Heart right ventricle (tissue), 16 donors: ENCODE data around the gene FBXO10. TPM values are rescaled to one million over a fixed set of nuclear protein-coding genes. Genes with fewer than 3 reads are reported as not detected.

Experiments used
- ATAC-seq, 8 donors: fragments of 200-7000 bp; cut with Tn5 transposase; one replicate each; pipeline ENCODE4 v1.9.1; 2020; ENCODE audit warnings: mild to moderate bottlenecking in 8 of 8, moderate library complexity in 8 of 8, moderate number of reproducible peaks in 1 of 8
- DNase-seq, 2 donors: peaks; one replicate each; pipeline ENCODE4 v3.0.0-alpha.2; 2020
- H3K27ac ChIP-seq, 10 donors: fragments of 200-600 bp; sonication (generic) in 2 of 10; one replicate each; pipeline versions ENCODE4 v1.5.0 to v1.8.0; 2020 to 2022; ENCODE audit warnings: mild to moderate bottlenecking in 3 of 10
- H3K27me3 ChIP-seq, 7 donors: fragments of 200-600 bp; one replicate each; pipeline ENCODE4 v1.8.0; 2021 to 2022; ENCODE audit warnings: mild to moderate bottlenecking in 2 of 7
- H3K36me3 ChIP-seq, 9 donors: fragments of 200-600 bp; sonication (generic) in 1 of 9; one replicate each; pipeline versions ENCODE4 v1.5.0 to v1.8.0; 2020 to 2022; ENCODE audit warnings: mild to moderate bottlenecking in 2 of 9
- H3K4me1 ChIP-seq, 9 donors: fragments of 200-600 bp; sonication (generic) in 1 of 9; one replicate each; pipeline versions ENCODE4 v1.5.0 to v1.8.0; 2020 to 2022; ENCODE audit warnings: mild to moderate bottlenecking in 4 of 9
- H3K4me3 ChIP-seq, 10 donors: fragments of 200-600 bp; sonication (generic) in 2 of 10; one replicate each; pipeline versions ENCODE4 v1.5.0 to v1.8.0; 2020 to 2022; ENCODE audit warnings: mild to moderate bottlenecking in 7 of 10, moderate library complexity in 2 of 10
- H3K9me3 ChIP-seq, 11 donors: fragments of 200-600 bp in 10 of 11; sonication (generic) in 2 of 11; one replicate each; pipeline versions ENCODE4 v1.5.0 to v1.8.0; 2013 to 2022; ENCODE audit warnings: mild to moderate bottlenecking in 2 of 11, control low read depth in 1 of 11, moderate library complexity in 1 of 11
- WGBS, 2 donors: extraction: QIAGEN DNeasy Blood & Tissue Kit; methylation state at CpG; one replicate each; pipeline ENCODE4 v1.1.7; 2013; ENCODE audit warnings: inconsistent platforms in 1 of 2; 5-methylcytosine and 5-hydroxymethylcytosine counted together
- intact Hi-C, 10 donors: fragments of 100-400 bp; cut with DNase I; formaldehyde crosslinking; loops; one replicate each; pipeline versions ENCODE4 v1.11.1 to v1.14.2; 2022
- polyA plus RNA-seq, 2 donors: library from polyadenylated mRNA; stranded (reverse); fragments of 200-250 nt; gene quantifications; one replicate each; pipeline ENCODE4 v1.2.3, GENCODE V29; 2013
- total RNA-seq, 10 donors: library from RNA; stranded (reverse); fragmentation: NEBNext Ultra II Directional in 3 of 10; extraction: Animal tissue kit (Norgen Biotek cat#: 25700) in 3 of 10; gene quantifications; one replicate each; pipeline versions ENCODE4 v1.2.1 to v1.2.4, GENCODE V29; 2021 to 2023
- TF ChIP-seq, protein P1 (sequence below), 9 donors: fragments of 200-600 bp; sonication (generic) in 2 of 9; IDR thresholded peaks; one replicate each; pipeline versions ENCODE4 v1.5.0 to v1.8.0; 2021 to 2022; ENCODE audit warnings: antibody characterized with exemption in 9 of 9, mild to moderate bottlenecking in 5 of 9, moderate library complexity in 1 of 9
- donor health status: Arrhythmogenic right ventricular cardiomyopathy.
- donor health status: ischemic (EF 13 %, LVEDD 7.1; RV severe dilation, severe dysfunction).
- donor health status: healthy with polysubstance abuse.
- donor health status: DM: no; HTN: yes; CAD: no.
- donor health status: DM: no; HTN: no; CAD: no.
- donor health status: ischemic (EF 25% LVEDD 6.9; RV normal size, moderate dysfunction).
- donor health status: ischemic (EF 25% LVEDD 5.7; RV mildly dilated, moderate dysfunction).
- donor health status: healthy.
- donor health status: DM: yes; HTN: yes; CAD: no.
- donor health status: Ischemic cardiomyopathy.
- donor health status: ischemic (EF 35%, LVEDD 5.7; RV mildly dilated, moderate dysfunction).
- donor health status: nonischemic (EF 11% LVEDD 7.7; RV severe dilation, severe dysfunction).
- donor health status: DM: yes; HTN: yes; CAD: no.
- donor health status: PGD.
- donor health status: ischemic (EF 29% LVEDD 5.4; RV normal size, mild dysfunction).
- donor health status: nonischemic (EF 23%, LVEDD 6.1; RV moderate dilation, normal function).

Gene FBXO10
- total and polyA plus RNA-seq, 12 donors, result 2.3 to 7.4 (median 5.8) TPM

DNA sequence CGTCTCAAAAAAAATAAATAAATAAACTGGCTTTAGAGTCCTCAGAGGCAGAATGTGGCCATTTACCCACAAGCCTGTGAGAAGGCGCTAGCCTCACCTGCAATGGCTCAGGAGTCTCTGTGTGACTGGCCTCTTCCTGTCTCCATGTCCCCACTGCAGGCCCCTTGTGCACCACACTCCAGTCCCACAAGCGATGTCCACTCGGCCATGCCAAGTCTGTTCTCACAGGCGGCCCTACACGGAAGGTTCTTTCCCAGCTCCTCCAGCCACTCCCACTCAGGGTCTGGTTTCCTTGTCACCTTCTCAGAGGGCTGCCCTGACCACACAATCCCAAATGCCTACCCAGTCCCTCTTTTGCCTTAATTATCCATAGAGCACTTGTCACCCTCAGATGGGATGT, 52.3 kb downstream of the FBXO10 start:
- H3K4me3 ChIP-seq, result no peak overlapping the region
- peaks cover 0 to 95% (median 25%) of the 10 kb centered on the region in 9 donors for H3K36me3 ChIP-seq
- H3K27me3 ChIP-seq, result no peaks in the 10 kb centered on the region
- intact Hi-C loops, result no loop called here
- no peak for DNase-seq
- WGBS, 2 donors, result 92 to 94% methylated on average over 6 of the region's 6 CpGs
- ATAC-seq, result no peak
- no peak overlapping the region for H3K27ac ChIP-seq
- no peaks in the 10 kb centered on the region for H3K9me3 ChIP-seq
- TF ChIP-seq, protein P1, sequence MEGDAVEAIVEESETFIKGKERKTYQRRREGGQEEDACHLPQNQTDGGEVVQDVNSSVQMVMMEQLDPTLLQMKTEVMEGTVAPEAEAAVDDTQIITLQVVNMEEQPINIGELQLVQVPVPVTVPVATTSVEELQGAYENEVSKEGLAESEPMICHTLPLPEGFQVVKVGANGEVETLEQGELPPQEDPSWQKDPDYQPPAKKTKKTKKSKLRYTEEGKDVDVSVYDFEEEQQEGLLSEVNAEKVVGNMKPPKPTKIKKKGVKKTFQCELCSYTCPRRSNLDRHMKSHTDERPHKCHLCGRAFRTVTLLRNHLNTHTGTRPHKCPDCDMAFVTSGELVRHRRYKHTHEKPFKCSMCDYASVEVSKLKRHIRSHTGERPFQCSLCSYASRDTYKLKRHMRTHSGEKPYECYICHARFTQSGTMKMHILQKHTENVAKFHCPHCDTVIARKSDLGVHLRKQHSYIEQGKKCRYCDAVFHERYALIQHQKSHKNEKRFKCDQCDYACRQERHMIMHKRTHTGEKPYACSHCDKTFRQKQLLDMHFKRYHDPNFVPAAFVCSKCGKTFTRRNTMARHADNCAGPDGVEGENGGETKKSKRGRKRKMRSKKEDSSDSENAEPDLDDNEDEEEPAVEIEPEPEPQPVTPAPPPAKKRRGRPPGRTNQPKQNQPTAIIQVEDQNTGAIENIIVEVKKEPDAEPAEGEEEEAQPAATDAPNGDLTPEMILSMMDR (IDR thresholded peaks at IDR 0.05), result no peak
- H3K4me1 ChIP-seq, result no peaks in the 10 kb centered on the region

DNA sequence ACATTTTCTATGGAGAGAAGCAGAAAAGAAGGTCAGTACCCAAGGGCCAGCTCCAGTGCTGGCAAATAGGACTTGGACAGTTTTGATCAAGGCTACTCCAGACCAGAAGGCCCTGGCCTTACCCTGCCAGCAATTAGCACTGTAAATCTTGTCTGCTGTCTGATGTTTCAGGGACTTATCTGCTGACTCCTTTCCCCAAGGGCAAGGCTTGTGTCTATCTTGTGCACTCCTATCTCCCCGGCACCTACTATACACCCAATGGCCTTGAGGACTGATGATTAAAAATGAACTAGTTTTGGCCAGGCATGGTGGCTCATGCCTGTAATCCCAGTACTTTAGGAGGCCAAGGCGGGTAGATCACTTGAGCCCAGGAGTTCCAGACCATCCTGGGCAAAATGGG, 53.2 kb downstream of the FBXO10 start:
- Histone ChIP-seq H3K27me3 (no peaks in the 10 kb centered on the region), H3K4me1 (no peaks in the 10 kb centered on the region), H3K27ac (no peak overlapping the region), H3K36me3 (peaks cover 0 to 93% (median 20%) of the 10 kb centered on the region in 9 donors), H3K9me3 (no peaks in the 10 kb centered on the region), H3K4me3 (no peak overlapping the region)
- DNase-seq, result no peak
- intact Hi-C loops, result no loop called here
- ATAC-seq, result no peak
- 95 to 96% methylated on average over 2 of the region's 2 CpGs for WGBS, 2 donors
- TF ChIP-seq, protein P1 (IDR thresholded peaks at IDR 0.05), result no peak

DNA sequence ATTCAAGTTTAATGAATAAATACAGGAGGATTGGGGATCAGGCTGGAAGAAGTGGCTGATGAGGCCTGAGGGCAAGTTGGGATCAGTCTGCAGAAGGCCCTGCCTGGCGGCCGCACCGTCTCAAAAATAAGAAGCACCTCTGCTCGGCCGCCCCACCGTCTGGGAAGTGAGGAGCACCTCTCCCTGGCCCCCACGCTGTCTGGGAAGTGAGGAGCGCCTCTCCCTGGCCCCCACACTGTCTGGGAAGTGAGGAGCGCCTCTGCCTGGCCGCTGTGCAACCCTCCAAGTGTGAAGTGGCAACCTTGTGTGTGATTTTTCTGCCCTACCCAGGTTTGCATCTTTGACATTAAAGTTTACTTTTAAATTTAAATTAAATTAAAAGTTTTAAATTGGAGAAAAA, 55.1 kb downstream of the FBXO10 start:
- peaks cover 0 to 92% (median 19%) of the 10 kb centered on the region in 9 donors for H3K36me3 ChIP-seq
- 95 to 96% methylated on average over 10 of the region's 10 CpGs for WGBS, 2 donors

DNA sequence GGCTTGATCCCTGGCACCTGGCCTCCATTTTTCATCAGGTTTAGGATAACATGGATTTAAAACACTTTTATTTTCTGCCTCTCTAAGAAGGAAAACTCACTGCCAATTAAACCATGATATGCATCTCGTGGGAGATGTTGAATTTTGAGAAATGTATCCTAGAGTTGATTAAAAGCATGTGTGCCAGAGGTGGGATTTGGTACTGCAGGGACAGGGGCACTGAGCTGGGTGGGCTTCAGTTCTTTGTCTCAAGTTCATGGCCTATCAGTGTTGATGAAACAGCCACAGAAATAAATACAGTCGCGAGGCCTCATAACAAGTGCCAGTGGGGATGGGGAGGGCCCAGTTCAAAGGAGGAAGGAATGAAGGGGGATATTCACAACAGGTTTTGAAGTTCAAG, 55.5 kb downstream of the FBXO10 start:
- Histone ChIP-seq H3K27ac (no peak overlapping the region), H3K9me3 (no peaks in the 10 kb centered on the region), H3K36me3 (peaks cover 0 to 92% (median 15%) of the 10 kb centered on the region in 9 donors), H3K27me3 (no peaks in the 10 kb centered on the region), H3K4me3 (no peak overlapping the region), H3K4me1 (no peaks in the 10 kb centered on the region)
- ATAC-seq, result no peak
- no peak for DNase-seq
- TF ChIP-seq, protein P1 (IDR thresholded peaks at IDR 0.05), result peak in 1 of 9 donors; percentile 10
- WGBS, 2 donors, result 84 to 88% methylated on average over 3 of the region's 3 CpGs
- intact Hi-C loops, result no loop called here

More for the DNA sequence above, 55.1 kb downstream of the FBXO10 start:
- Histone ChIP-seq H3K27me3 (no peaks in the 10 kb centered on the region), H3K4me3 (no peak overlapping the region), H3K9me3 (no peaks in the 10 kb centered on the region), H3K4me1 (no peaks in the 10 kb centered on the region), H3K27ac (no peak overlapping the region)
- TF ChIP-seq, protein P1 (IDR thresholded peaks at IDR 0.05), result no peak
- ATAC-seq (no peak), DNase-seq (no peak)
- intact Hi-C loops, result no loop called here
